B cell (primary cell): ENCODE results near the gene SAMD3. TPM values are rescaled to one million over a fixed set of nuclear protein-coding genes. Genes with fewer than 3 reads are reported as not detected.
A peak's percentile ranks its signal among the peaks of the same experiment; 100 is the strongest.

Experiments used
- ATAC-seq: fragments of 200-7000 bp; cut with Tn5 transposase; one replicate; pipeline ENCODE4 v1.10.0; 2021; ENCODE audit warnings: low read depth, mild to moderate bottlenecking, moderate number of reproducible peaks, moderate library complexity
- CTCF ChIA-PET: fragments of 350-600 bp; sonication (Branson Sonifier 250); formaldehyde crosslinking; loops from one replicate; lab custom pipeline; 2021; ENCODE audit warnings: antibody characterized with exemption, inconsistent platforms; lab: Charles Lee
- POLR2A ChIA-PET: fragments of 350-600 bp; sonication (Branson Sonifier 250); formaldehyde crosslinking; loops from one replicate; lab custom pipeline; 2021; ENCODE audit warnings: antibody characterized with exemption; lab: Charles Lee
- DNase-seq: peaks from one replicate; pipeline ENCODE4 v3.0.0; 2013
- H2AFZ ChIP-seq: 2 replicates; pipeline ENCODE4 v1.6.1; 2012; ENCODE audit warnings: mild to moderate bottlenecking, low read depth, low read length; ENCODE audit not compliant: insufficient read depth, poor library complexity, severe bottlenecking
- H3K27ac ChIP-seq, 2 donors: 1 replicate in 1 of 2; 2 replicates in 1 of 2; pipeline ENCODE4 v1.5.1; 2012 to 2013; ENCODE audit warnings: low read length in 2 of 2, mild to moderate bottlenecking in 2 of 2, moderate library complexity in 1 of 2
- H3K27me3 ChIP-seq, 4 experiments: fragments of 200-600 bp in 1 of 4; sonication (generic) in 1 of 4; replicated peaks in 1 of 4; 1 replicate in 2 of 4; 2 replicates in 2 of 4; pipeline versions ENCODE4 v1.6.1 to v1.7.0; 2013 to 2016; ENCODE audit warnings: low read length in 3 of 4, mild to moderate bottlenecking in 2 of 4, mixed read lengths in 1 of 4, moderate library complexity in 1 of 4; ENCODE audit not compliant: insufficient read depth in 4 of 4, control insufficient read depth in 3 of 4; ENCODE audit errors: control extremely low read depth in 1 of 4
- H3K36me3 ChIP-seq, 2 experiments: replicated peaks in 1 of 2; 1 replicate in 1 of 2; 2 replicates in 1 of 2; pipeline versions ENCODE4 v1.6.1 to v1.7.1; 2013; ENCODE audit warnings: low read length in 1 of 2; ENCODE audit not compliant: insufficient read depth in 2 of 2, control insufficient read depth in 1 of 2; ENCODE audit errors: control extremely low read depth in 1 of 2, extremely low read depth in 1 of 2
- H3K4me1 ChIP-seq, 2 donors: fragments of 200-600 bp in 1 of 2; sonication (generic) in 1 of 2; 1 replicate in 1 of 2; 2 replicates in 1 of 2; pipeline versions ENCODE4 v1.5.1 to v1.6.1; 2013 to 2017; ENCODE audit warnings: low read length in 2 of 2; ENCODE audit not compliant: control insufficient read depth in 2 of 2, insufficient read depth in 2 of 2
- H3K4me2 ChIP-seq: replicated peaks from 2 replicates; pipeline ENCODE3; 2012; ENCODE audit warnings: mild to moderate bottlenecking, low read depth, low read length; ENCODE audit not compliant: poor library complexity, severe bottlenecking
- H3K4me3 ChIP-seq, 5 experiments: fragments of 200-600 bp in 1 of 5; sonication (generic) in 1 of 5; 1 replicate in 3 of 5; 2 replicates in 2 of 5; pipeline versions ENCODE4 v1.5.1 to v1.7.0; 2011 to 2016; ENCODE audit warnings: low read length in 4 of 5, mild to moderate bottlenecking in 4 of 5, low read depth in 2 of 5, control low read depth in 1 of 5, moderate library complexity in 1 of 5; ENCODE audit not compliant: insufficient read depth in 1 of 5; ENCODE audit errors: control extremely low read depth in 1 of 5, extremely low read depth in 1 of 5
- H3K79me2 ChIP-seq: fragments of 200-600 bp; sonication (generic); one replicate; pipeline ENCODE4 v1.6.0; 2016; ENCODE audit warnings: low read length; ENCODE audit not compliant: control insufficient read depth, insufficient read depth
- H3K9ac ChIP-seq: fragments of 200-600 bp; sonication (generic); 2 replicates; pipeline ENCODE4 v1.6.1; 2017; ENCODE audit warnings: mild to moderate bottlenecking, low read length, moderate library complexity
- H3K9me3 ChIP-seq, 3 donors: one replicate each; pipeline versions ENCODE4 v1.6.1 to v1.7.1; 2013; ENCODE audit warnings: low read length in 2 of 3; ENCODE audit not compliant: control insufficient read depth in 2 of 3, insufficient read depth in 1 of 3; ENCODE audit errors: control extremely low read depth in 1 of 3
- H4K20me1 ChIP-seq: 2 replicates; pipeline ENCODE4 v1.6.0; 2012; ENCODE audit warnings: mild to moderate bottlenecking, low read length; ENCODE audit not compliant: insufficient read depth, control insufficient read depth, poor library complexity, severe bottlenecking
- H3K27ac Mint-ChIP-seq: one replicate; pipeline ENCODE4 v1.8.0; 2021; ENCODE audit warnings: mixed read lengths
- H3K27me3 Mint-ChIP-seq: one replicate; pipeline ENCODE4 v1.8.0; 2021; ENCODE audit warnings: mixed read lengths
- H3K4me1 Mint-ChIP-seq: one replicate; pipeline ENCODE4 v1.8.0; 2021; ENCODE audit warnings: mixed read lengths
- H3K4me3 Mint-ChIP-seq: one replicate; pipeline ENCODE4 v1.8.0; 2021; ENCODE audit warnings: mixed read lengths
- H3K9me3 Mint-ChIP-seq: one replicate; pipeline ENCODE4 v1.8.0; 2022; ENCODE audit warnings: mixed read lengths; ENCODE audit not compliant: insufficient read depth
- EZH2 ChIP-seq: IDR thresholded peaks from 2 replicates; pipeline ENCODE4 v1.6.1; 2012; ENCODE audit warnings: borderline replicate concordance, low read depth, mild to moderate bottlenecking, moderate library complexity, low read length; ENCODE audit not compliant: insufficient read depth, poor library complexity, severe bottlenecking
- WGBS: methylation state at CpG from one replicate; pipeline ENCODE4 v1.1.5; 2013; ENCODE audit warnings: missing lambda C conversion rate; ENCODE audit not compliant: insufficient coverage; 5-methylcytosine and 5-hydroxymethylcytosine counted together
- intact Hi-C: fragments of 100-400 bp; cut with micrococcal nuclease; formaldehyde crosslinking; loops from one replicate; pipeline ENCODE4 v1.10.0; 2022
- polyA plus RNA-seq: library from polyadenylated mRNA; depleted of rRNA; stranded (reverse); fragments of >200 nt; gene quantifications from 2 replicates; pipeline ENCODE4 v1.2.3, GENCODE V29; 2012
- total RNA-seq, 2 donors: library from RNA; stranded (reverse); fragments of 120-200 nt in 1 of 2; gene quantifications; 1 replicate in 1 of 2; 2 replicates in 1 of 2; pipeline versions ENCODE4 v1.2.3 to v1.2.4, GENCODE V29; 2013 to 2022
- TF ChIP-seq, protein P1 (sequence below): fragments of 200-600 bp; IDR thresholded peaks from one replicate; pipeline ENCODE4 v1.8.0; 2022; ENCODE audit warnings: antibody characterized with exemption, mild to moderate bottlenecking

The SAMD3 gene
- total and polyA plus RNA-seq, 2 donors (not counting 1 experiment from before 2014, with no cell fraction given): 0.57 to 3.8 TPM

DNA sequence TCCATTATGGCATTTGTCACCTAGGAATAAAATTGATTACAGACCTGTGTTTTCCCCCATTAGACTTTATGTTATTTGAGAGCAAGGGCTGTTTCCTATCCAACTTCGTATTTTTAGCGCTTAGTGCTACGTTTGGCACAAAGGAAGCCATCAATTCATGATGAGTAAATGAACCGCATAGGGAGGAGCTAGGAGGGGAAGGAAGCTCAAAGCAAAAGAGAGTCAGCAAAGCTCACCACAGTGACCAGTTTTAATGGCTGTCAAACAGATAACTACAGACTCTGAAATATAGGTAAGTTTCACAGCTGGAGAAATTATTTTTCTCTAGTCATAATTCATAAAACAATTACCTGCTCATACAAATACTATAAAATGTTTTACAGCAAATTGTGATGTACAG lies 6.9 kb upstream of the SAMD3 start:
- Mint-ChIP-seq H3K27ac (no peak overlapping the region), H3K4me3 (no peak overlapping the region), H3K27me3 (no peaks in the 10 kb centered on the region), H3K4me1 (no peaks in the 10 kb centered on the region), H3K9me3 (peaks cover 2% of the 10 kb centered on the region)
- Histone ChIP-seq H3K36me3 (no peaks in the 10 kb centered on the region), H3K9ac (no peak overlapping the region), H3K79me2 (no peaks in the 10 kb centered on the region), H4K20me1 (no peaks in the 10 kb centered on the region), H3K9me3 (no peaks in the 10 kb centered on the region), H3K27me3 (no peaks in the 10 kb centered on the region), H3K4me3 (no peak overlapping the region), H3K27ac (no peak overlapping the region), H2AFZ (no peak overlapping the region), H3K4me1 (no peaks in the 10 kb centered on the region), H3K4me2 (no peak overlapping the region)
- DNase-seq: no peak
- no CpG with 5 or more reads among the region's 4 CpGs for WGBS
- CTCF ChIA-PET: no interaction called here
- POLR2A ChIA-PET: no interaction called here
- intact Hi-C loops: no loop called here
- no peak for ATAC-seq
- TF ChIP-seq, protein P1, sequence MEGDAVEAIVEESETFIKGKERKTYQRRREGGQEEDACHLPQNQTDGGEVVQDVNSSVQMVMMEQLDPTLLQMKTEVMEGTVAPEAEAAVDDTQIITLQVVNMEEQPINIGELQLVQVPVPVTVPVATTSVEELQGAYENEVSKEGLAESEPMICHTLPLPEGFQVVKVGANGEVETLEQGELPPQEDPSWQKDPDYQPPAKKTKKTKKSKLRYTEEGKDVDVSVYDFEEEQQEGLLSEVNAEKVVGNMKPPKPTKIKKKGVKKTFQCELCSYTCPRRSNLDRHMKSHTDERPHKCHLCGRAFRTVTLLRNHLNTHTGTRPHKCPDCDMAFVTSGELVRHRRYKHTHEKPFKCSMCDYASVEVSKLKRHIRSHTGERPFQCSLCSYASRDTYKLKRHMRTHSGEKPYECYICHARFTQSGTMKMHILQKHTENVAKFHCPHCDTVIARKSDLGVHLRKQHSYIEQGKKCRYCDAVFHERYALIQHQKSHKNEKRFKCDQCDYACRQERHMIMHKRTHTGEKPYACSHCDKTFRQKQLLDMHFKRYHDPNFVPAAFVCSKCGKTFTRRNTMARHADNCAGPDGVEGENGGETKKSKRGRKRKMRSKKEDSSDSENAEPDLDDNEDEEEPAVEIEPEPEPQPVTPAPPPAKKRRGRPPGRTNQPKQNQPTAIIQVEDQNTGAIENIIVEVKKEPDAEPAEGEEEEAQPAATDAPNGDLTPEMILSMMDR: no peak
- no peak for TF ChIP-seq EZH2

DNA sequence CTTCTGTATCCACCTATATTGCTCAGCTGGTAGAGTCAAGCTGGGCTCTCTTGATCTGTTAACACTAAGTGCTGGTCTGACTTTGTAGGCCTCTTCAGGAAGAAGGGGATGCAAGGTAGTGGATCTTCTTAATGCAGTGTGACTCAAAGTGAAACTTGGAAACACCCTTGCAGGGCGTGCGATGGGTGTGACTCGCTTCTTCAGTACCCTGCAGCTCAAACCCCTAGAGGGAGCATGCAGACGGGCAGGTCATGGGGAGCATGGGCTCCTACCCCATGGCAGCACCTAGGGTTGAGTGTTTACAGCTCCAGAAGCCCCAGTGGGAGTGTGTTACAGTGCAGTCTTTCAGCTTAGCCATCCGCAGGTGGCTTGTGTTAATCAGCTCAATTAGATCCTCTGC lies 757 bp upstream of the SAMD3 start:
- Histone ChIP-seq H3K79me2 (no peaks in the 10 kb centered on the region), H3K36me3 (no peaks in the 10 kb centered on the region), H2AFZ (peak overlapping the region; percentile 57), H4K20me1 (no peaks in the 10 kb centered on the region), H3K9me3 (no peaks in the 10 kb centered on the region), H3K4me2 (peak overlapping the region; percentile 42), H3K9ac (no peak overlapping the region), H3K27ac (peak overlapping the region; percentile 64 to 70), H3K4me3 (no peak overlapping the region), H3K27me3 (no peaks in the 10 kb centered on the region), H3K4me1 (peaks cover 15 to 17% of the 10 kb centered on the region in 2 donors)
- DNase-seq (peak; percentile 74), ATAC-seq (peak; percentile 96)
- H3K27ac Mint-ChIP-seq: peak overlapping the region; percentile 84
- POLR2A ChIA-PET: interaction anchor here (0.5 to 0.6 kb wide), 2 partner anchors 40 to 1205 kb away, joined by 3 read pairs; no protein-coding TSS in a partner anchor
- H3K4me1 Mint-ChIP-seq: peaks cover 16% of the 10 kb centered on the region
- 39% methylated on average over 5 of the region's 5 CpGs for WGBS
- intact Hi-C loops: no loop called here
- H3K9me3 Mint-ChIP-seq: no peaks in the 10 kb centered on the region
- peak overlapping the region; percentile 52 for H3K4me3 Mint-ChIP-seq
- no peaks in the 10 kb centered on the region for H3K27me3 Mint-ChIP-seq
- CTCF ChIA-PET: interaction anchor here (0.9 to 1.3 kb wide), 6 partner anchors 15 to 148 kb away, joined by 3 to 5 read pairs (median 3); no protein-coding TSS in a partner anchor
- TF ChIP-seq, protein P1: peak; percentile 8
- no peak for TF ChIP-seq EZH2
